KMS-11 (cell line): ENCODE measurements around the gene PSMD13.

Experiments
- H2AFZ ChIP-seq: fragments of 200-600 bp; sonication (generic); 2 replicates; pipeline ENCODE4 v1.6.1; 2016; ENCODE audit warnings: antibody characterized with exemption, mixed run types, low read depth
- H3K27ac ChIP-seq: fragments of 200-600 bp; sonication (generic); 2 replicates; pipeline ENCODE4 v1.6.1; 2016; ENCODE audit warnings: mild to moderate bottlenecking, mixed run types
- H3K27me3 ChIP-seq: fragments of 200-600 bp; sonication (generic); 2 replicates; pipeline ENCODE4 v1.6.1; 2017; ENCODE audit warnings: mild to moderate bottlenecking, low read depth, mixed run types, moderate library complexity; ENCODE audit not compliant: insufficient read depth
- H3K36me3 ChIP-seq: fragments of 200-600 bp; sonication (generic); 2 replicates; pipeline ENCODE4 v1.6.1; 2017; ENCODE audit warnings: mild to moderate bottlenecking, mixed run types; ENCODE audit not compliant: insufficient read depth
- H3K4me1 ChIP-seq: fragments of 200-600 bp; sonication (generic); 2 replicates; pipeline ENCODE4 v1.6.1; 2016; ENCODE audit warnings: mild to moderate bottlenecking, low read depth, mixed run types; ENCODE audit not compliant: poor library complexity, severe bottlenecking
- H3K4me2 ChIP-seq: fragments of 200-600 bp; sonication (generic); 2 replicates; pipeline ENCODE4 v1.7.0; 2016; ENCODE audit warnings: mild to moderate bottlenecking, mixed run types
- H3K4me3 ChIP-seq: fragments of 200-600 bp; sonication (generic); IDR thresholded peaks from 2 replicates; pipeline ENCODE4 v1.6.1; 2017; ENCODE audit warnings: low read depth, low read length, mixed read lengths; ENCODE audit not compliant: insufficient read depth
- H3K79me2 ChIP-seq: fragments of 200-600 bp; sonication (generic); 2 replicates; pipeline ENCODE4 v1.6.1; 2016; ENCODE audit warnings: low read depth, mixed run types; ENCODE audit not compliant: insufficient read depth
- H3K9ac ChIP-seq: fragments of 200-600 bp; sonication (generic); 2 replicates; pipeline ENCODE4 v1.6.1; 2016; ENCODE audit warnings: mild to moderate bottlenecking, mixed run types
- H4K20me1 ChIP-seq: fragments of 200-600 bp; sonication (generic); 2 replicates; pipeline ENCODE4 v1.6.1; 2016; ENCODE audit warnings: mild to moderate bottlenecking, mixed run types; ENCODE audit not compliant: insufficient read depth
- CTCF ChIP-seq: fragments of 200-600 bp; sonication (generic); conservative IDR thresholded peaks from 2 replicates; pipeline ENCODE4 v1.6.1; 2017; ENCODE audit warnings: low read depth, mild to moderate bottlenecking, antibody characterized with exemption, low read length, moderate library complexity, mixed read lengths

PSMD13 gene

GRCh38 chr11:256952-257737, 20.4 kb downstream of the PSMD13 start:
- Histone ChIP-seq H3K27ac (no peak overlapping the region), H3K4me1 (no peaks in the 10 kb centered on the region), H3K4me3 (no peak overlapping the region), H3K79me2 (no peaks in the 10 kb centered on the region), H3K9ac (no peak overlapping the region), H3K4me2 (no peak overlapping the region), H2AFZ (no peak overlapping the region), H4K20me1 (no peaks in the 10 kb centered on the region), H3K27me3 (no peaks in the 10 kb centered on the region), H3K36me3 (no peaks in the 10 kb centered on the region)
- no peak for TF ChIP-seq CTCF

GRCh38 chr11:257766-258493, 21.2 kb downstream of the PSMD13 start:
- H3K4me2 ChIP-seq = no peak overlapping the region
- no peaks in the 10 kb centered on the region for H3K27me3 ChIP-seq
- no peak overlapping the region for H3K9ac ChIP-seq
- no peak overlapping the region for H3K4me3 ChIP-seq
- no peak overlapping the region for H3K27ac ChIP-seq
- no peak overlapping the region for H2AFZ ChIP-seq
- H3K79me2 ChIP-seq = no peaks in the 10 kb centered on the region
- H4K20me1 ChIP-seq = no peaks in the 10 kb centered on the region
- no peak for TF ChIP-seq CTCF
- H3K4me1 ChIP-seq = no peaks in the 10 kb centered on the region
- no peaks in the 10 kb centered on the region for H3K36me3 ChIP-seq

- TF ChIP-seq CTCF = no peak
- Histone ChIP-seq H3K36me3 (no peaks in the 10 kb centered on the region), H3K4me1 (peaks cover 7% of the 10 kb centered on the region), H3K27ac (no peak overlapping the region), H3K4me3 (no peak overlapping the region), H3K79me2 (no peaks in the 10 kb centered on the region), H3K27me3 (no peaks in the 10 kb centered on the region), H2AFZ (no peak overlapping the region), H3K4me2 (no peak overlapping the region), H4K20me1 (no peaks in the 10 kb centered on the region), H3K9ac (no peak overlapping the region)
These were observed 22.6 kb downstream of the PSMD13 start for GRCh38 chr11:259413-259812.

- H3K4me1 ChIP-seq = peaks cover 14% of the 10 kb centered on the region
- H3K9ac ChIP-seq = no peak overlapping the region
- H3K36me3 ChIP-seq = no peaks in the 10 kb centered on the region
- no peaks in the 10 kb centered on the region for H3K27me3 ChIP-seq
- no peaks in the 10 kb centered on the region for H4K20me1 ChIP-seq
- H3K4me3 ChIP-seq = no peak overlapping the region
- H3K27ac ChIP-seq = no peak overlapping the region
- no peak overlapping the region for H3K4me2 ChIP-seq
- H3K79me2 ChIP-seq = no peaks in the 10 kb centered on the region
- TF ChIP-seq CTCF = no peak
- no peak overlapping the region for H2AFZ ChIP-seq
These were observed 24.8 kb downstream of the PSMD13 start for GRCh38 chr11:261624-262023.
